K562 (cell line): ENCODE measurements around the gene MTIF3. TPM values are rescaled to one million over a fixed set of nuclear protein-coding genes. Genes with fewer than 3 reads are reported as not detected.
A peak's percentile ranks its signal among the peaks of the same experiment; 100 is the strongest.

Experiments used
- ATAC-seq: fragments of 200-7000 bp; cut with Tn5 transposase; 3 replicates; pipeline ENCODE4 v1.9.1; 2020; ENCODE audit warnings: moderate library complexity
- BruUV-seq: library from RNA; stranded (reverse); fragments of 400-500 nt; replicated peaks from 2 replicates; lab custom pipeline; 2021; lab: Mats Ljungman, UMichigan
- CTCF ChIA-PET: fragments of 300-600 bp; formaldehyde crosslinking; extraction: SDS; loops from one replicate; lab custom pipeline; 2021; ENCODE audit warnings: low intra/inter-chr PET ratio; lab: Yijun Ruan, JAX
- POLR2A ChIA-PET: fragments of 300-600, 350-650 bp; sonication (Branson Sonifier 250); formaldehyde crosslinking; extraction: SDS; loops from one replicate; lab custom pipeline; 2021; ENCODE audit warnings: antibody characterized with exemption, inconsistent platforms; lab: Yijun Ruan, JAX
- DNase-seq, 4 experiments: peaks; one replicate each; pipeline versions ENCODE4 v3.0.0 to v3.0.0-alpha.2; 2011 to 2018; ENCODE audit warnings: low spot score in 3 of 4, mixed read lengths in 3 of 4; ENCODE audit errors: extremely low read depth in 1 of 4
- FAIRE-seq: peaks from 2 replicates; lab custom pipeline; 2011; peaks lifted over from hg19 to GRCh38; lab: Jason Lieb, UNC
- H2AFZ ChIP-seq: 2 replicates; pipeline ENCODE4 v1.6.0; 2011; ENCODE audit warnings: low read depth, low read length, control low read depth, inconsistent platforms
- H3K27ac ChIP-seq: fragments of 200-600 bp; 3 replicates; pipeline ENCODE4 v1.8.0; 2011; ENCODE audit warnings: low read depth, mild to moderate bottlenecking, control low read depth, inconsistent platforms, low read length, moderate library complexity, mixed read lengths; ENCODE audit errors: extremely low read depth
- H3K27me3 ChIP-seq, 2 experiments: fragments of 300-600 bp in 1 of 2; 2 replicates in 1 of 2; 3 replicates in 1 of 2; pipeline versions ENCODE4 v1.6.0 to v1.8.0; 2011; ENCODE audit warnings: inconsistent platforms in 2 of 2, low read length in 2 of 2, mild to moderate bottlenecking in 1 of 2, mixed read lengths in 1 of 2, moderate library complexity in 1 of 2; ENCODE audit not compliant: control insufficient read depth in 2 of 2, insufficient read depth in 2 of 2
- H3K36me3 ChIP-seq: fragments of 300-600 bp; 3 replicates; pipeline ENCODE4 v1.8.0; 2011; ENCODE audit warnings: mild to moderate bottlenecking, low read length, inconsistent platforms; ENCODE audit not compliant: control insufficient read depth, insufficient read depth
- H3K4me1 ChIP-seq, 2 experiments: fragments of 200-600 bp in 1 of 2; replicated peaks in 1 of 2; 2 replicates in 1 of 2; 3 replicates in 1 of 2; pipeline versions ENCODE4 v1.5.1 to v1.8.0; 2011; ENCODE audit warnings: inconsistent platforms in 2 of 2, low read length in 2 of 2, mild to moderate bottlenecking in 1 of 2, mixed read lengths in 1 of 2, moderate library complexity in 1 of 2; ENCODE audit not compliant: control insufficient read depth in 2 of 2, insufficient read depth in 2 of 2
- H3K4me2 ChIP-seq: 2 replicates; pipeline ENCODE4 v1.6.1; 2011; ENCODE audit warnings: low read length, control low read depth, inconsistent platforms, mixed read lengths; ENCODE audit not compliant: insufficient read depth
- H3K4me3 ChIP-seq: fragments of 200-600 bp; sonication (generic), shearing (Covaris generic); 2 replicates; pipeline ENCODE4 v1.5.1; 2016; ENCODE audit warnings: control low read depth, inconsistent platforms
- H3K79me2 ChIP-seq: fragments of 200-600 bp; 3 replicates; pipeline ENCODE4 v1.8.0; 2011; ENCODE audit warnings: low read length, inconsistent platforms; ENCODE audit not compliant: control insufficient read depth, insufficient read depth
- H3K9ac ChIP-seq, 2 experiments: 2 replicates each; pipeline versions ENCODE4 v1.6.0 to v1.6.1; 2011; ENCODE audit warnings: low read depth in 2 of 2, low read length in 2 of 2, control low read depth in 1 of 2, inconsistent platforms in 1 of 2, mild to moderate bottlenecking in 1 of 2, mixed read lengths in 1 of 2; ENCODE audit not compliant: insufficient read depth in 1 of 2
- H3K9me1 ChIP-seq: one replicate; pipeline ENCODE4 v1.6.0; 2011; ENCODE audit warnings: inconsistent platforms, mild to moderate bottlenecking, low read length, moderate library complexity; ENCODE audit not compliant: control insufficient read depth, insufficient read depth
- H3K9me3 ChIP-seq: replicated peaks from 2 replicates; pipeline ENCODE4 v1.5.1; 2011; ENCODE audit warnings: low read depth, low read length, inconsistent platforms; ENCODE audit not compliant: control insufficient read depth, insufficient read depth
- H4K20me1 ChIP-seq: replicated peaks from 2 replicates; pipeline ENCODE4 v1.6.1; 2011; ENCODE audit warnings: low read length, inconsistent platforms, mixed read lengths; ENCODE audit not compliant: control insufficient read depth, insufficient read depth
- BCOR ChIP-seq: fragments of 450-650 bp; IDR thresholded peaks from 2 replicates; pipeline ENCODE4 v1.6.1; 2016
- KDM1A ChIP-seq, 2 experiments: fragments of 450-650 bp; IDR thresholded peaks; 2 replicates each; pipeline ENCODE4 v1.6.1; 2016; ENCODE audit warnings: mild to moderate bottlenecking in 2 of 2
- MAZ ChIP-seq, 2 experiments: fragments of 450-650 bp in 1 of 2; sonication (generic) in 1 of 2; formaldehyde crosslinking; IDR thresholded peaks in 1 of 2; conservative IDR thresholded peaks in 1 of 2; 2 replicates each; pipeline versions ENCODE4 v1.4.0 to v1.5.0; 2020; ENCODE audit warnings: mild to moderate bottlenecking in 1 of 2, missing genetic modification reagents in 1 of 2
- NFE2 ChIP-seq: IDR thresholded peaks from 2 replicates; pipeline ENCODE4 v1.6.1; 2014; ENCODE audit warnings: antibody characterized with exemption, low read depth
- NR1H2 ChIP-seq: sonication (generic); formaldehyde crosslinking; IDR thresholded peaks from 2 replicates; pipeline ENCODE4 v1.4.0; 2020; ENCODE audit warnings: mild to moderate bottlenecking, missing genetic modification reagents
- PTRF ChIP-seq: fragments of 450-650 bp; IDR thresholded peaks from 2 replicates; pipeline ENCODE4 v1.6.1; 2016; ENCODE audit warnings: mild to moderate bottlenecking, missing genetic modification characterization, missing compliant biosample characterization
- RBM22 ChIP-seq: fragments of 200-400 bp; formaldehyde crosslinking; IDR thresholded peaks from 2 replicates; pipeline ENCODE4 v1.6.1; 2018; ENCODE audit warnings: low read length, low read depth; ENCODE audit not compliant: poor library complexity, severe bottlenecking
- RBM25 ChIP-seq: fragments of 200-400 bp; formaldehyde crosslinking; IDR thresholded peaks from 2 replicates; pipeline ENCODE4 v1.6.1; 2018; ENCODE audit warnings: low read length, low read depth, moderate library complexity; ENCODE audit not compliant: severe bottlenecking
- TCF7 ChIP-seq: sonication (generic); IDR thresholded peaks from 2 replicates; pipeline ENCODE4 v1.6.1; 2016; ENCODE audit warnings: antibody characterized with exemption, borderline replicate concordance
- ZC3H4 ChIP-seq: sonication (generic); formaldehyde crosslinking; IDR thresholded peaks from 2 replicates; pipeline ENCODE4 v1.9.0; 2021; ENCODE audit warnings: missing genetic modification reagents, borderline replicate concordance
- ZHX1 ChIP-seq: fragments of 150-350 bp; conservative IDR thresholded peaks from 2 replicates; pipeline ENCODE4 v1.6.1; 2014; ENCODE audit warnings: low read length
- WGBS: fragments of 100-300 bp; shearing (Covaris generic); methylation state at CpG from one replicate; pipeline ENCODE4 v1.1.6; 2016; ENCODE audit warnings: low coverage, mixed read lengths; ENCODE audit not compliant: insufficient coverage; ENCODE audit errors: missing lambda C conversion rate; 5-methylcytosine and 5-hydroxymethylcytosine counted together
- in situ Hi-C: fragments of 300-500 bp; cut with MboI; formaldehyde crosslinking; loops from 4 replicates; pipeline ENCODE4 v1.15.0; 2018; ENCODE audit warnings: inconsistent platforms, mixed read lengths
- intact Hi-C: fragments of 100-400 bp; cut with micrococcal nuclease; formaldehyde crosslinking; loops from 2 replicates; pipeline ENCODE4 v1.14.2; 2022
- polyA plus RNA-seq, 8 experiments: library from polyadenylated mRNA; depleted of rRNA in 4 of 8; stranded (reverse) in 5 of 8; unstranded in 3 of 8; fragments of >200 nt; fragmentation: Nextera tagmentation in 2 of 8; fragmentation: Illumina TruSeq in 1 of 8; extraction: Ambion mirVana in 2 of 8; extraction: Trizol in 1 of 8; gene quantifications; 2 replicates each; pipeline versions ENCODE4 v1.2.1 to v1.2.3, GENCODE V29; 2011 to 2014; ENCODE audit warnings: inconsistent platforms in 1 of 8, missing spikeins in 1 of 8
- total RNA-seq, 7 experiments: library from RNA; depleted of rRNA in 6 of 7; stranded (reverse); fragments of >200 nt in 6 of 7; fragmentation: Illumina TruSeq in 2 of 7; extraction: Trizol in 2 of 7; gene quantifications; 2 replicates each; pipeline versions ENCODE4 v1.2.1 to v1.2.3, GENCODE V29; 2011 to 2021; ENCODE audit warnings: low replicate concordance in 1 of 7
- TF ChIP-seq, protein P1 (sequence below): fragments of 450-650 bp; IDR thresholded peaks from 2 replicates; pipeline ENCODE4 v1.6.1; 2017; ENCODE audit warnings: antibody characterized with exemption, mild to moderate bottlenecking
- TF ChIP-seq, protein P2 (sequence below): IDR thresholded peaks from 2 replicates; pipeline ENCODE4 v1.6.1; 2016; ENCODE audit warnings: missing genetic modification characterization, missing compliant biosample characterization

The MTIF3 gene
- total and polyA plus RNA-seq, 9 of the 15 experiments (the other 6 are each of a cell fraction or from before 2014, with no cell fraction given), result 23.5 to 73.6 (median 45.2) TPM

DNA sequence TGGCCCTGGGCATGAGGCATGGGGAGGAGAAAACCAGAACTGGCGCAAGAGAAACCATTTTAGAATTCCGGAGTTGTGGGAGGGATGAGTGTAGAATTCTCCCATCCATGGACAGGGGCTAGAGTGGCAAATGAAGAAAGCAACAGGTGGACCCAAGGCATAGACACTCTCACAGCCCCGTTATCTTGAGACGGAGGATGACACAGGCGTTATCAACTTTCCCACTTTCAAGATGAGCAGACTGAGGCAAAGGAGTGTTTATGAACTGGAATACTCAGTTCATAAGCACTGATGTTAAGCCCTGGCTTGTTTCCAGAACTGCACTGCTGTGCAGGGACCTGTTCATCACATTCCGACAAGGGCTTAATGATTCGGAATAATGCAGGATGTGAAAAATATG lies 27.0 kb downstream of the MTIF3 start:
- 52% methylated on average over 6 of the region's 7 CpGs for WGBS
- no peak for ATAC-seq

More for the DNA sequence above, 27.0 kb downstream of the MTIF3 start:
- H3K4me2 ChIP-seq, result no peak overlapping the region
- ChIA-PET POLR2A (no interaction called here), CTCF (no interaction called here)
- no peak overlapping the region for H3K9ac ChIP-seq
- TF ChIP-seq, protein P1, sequence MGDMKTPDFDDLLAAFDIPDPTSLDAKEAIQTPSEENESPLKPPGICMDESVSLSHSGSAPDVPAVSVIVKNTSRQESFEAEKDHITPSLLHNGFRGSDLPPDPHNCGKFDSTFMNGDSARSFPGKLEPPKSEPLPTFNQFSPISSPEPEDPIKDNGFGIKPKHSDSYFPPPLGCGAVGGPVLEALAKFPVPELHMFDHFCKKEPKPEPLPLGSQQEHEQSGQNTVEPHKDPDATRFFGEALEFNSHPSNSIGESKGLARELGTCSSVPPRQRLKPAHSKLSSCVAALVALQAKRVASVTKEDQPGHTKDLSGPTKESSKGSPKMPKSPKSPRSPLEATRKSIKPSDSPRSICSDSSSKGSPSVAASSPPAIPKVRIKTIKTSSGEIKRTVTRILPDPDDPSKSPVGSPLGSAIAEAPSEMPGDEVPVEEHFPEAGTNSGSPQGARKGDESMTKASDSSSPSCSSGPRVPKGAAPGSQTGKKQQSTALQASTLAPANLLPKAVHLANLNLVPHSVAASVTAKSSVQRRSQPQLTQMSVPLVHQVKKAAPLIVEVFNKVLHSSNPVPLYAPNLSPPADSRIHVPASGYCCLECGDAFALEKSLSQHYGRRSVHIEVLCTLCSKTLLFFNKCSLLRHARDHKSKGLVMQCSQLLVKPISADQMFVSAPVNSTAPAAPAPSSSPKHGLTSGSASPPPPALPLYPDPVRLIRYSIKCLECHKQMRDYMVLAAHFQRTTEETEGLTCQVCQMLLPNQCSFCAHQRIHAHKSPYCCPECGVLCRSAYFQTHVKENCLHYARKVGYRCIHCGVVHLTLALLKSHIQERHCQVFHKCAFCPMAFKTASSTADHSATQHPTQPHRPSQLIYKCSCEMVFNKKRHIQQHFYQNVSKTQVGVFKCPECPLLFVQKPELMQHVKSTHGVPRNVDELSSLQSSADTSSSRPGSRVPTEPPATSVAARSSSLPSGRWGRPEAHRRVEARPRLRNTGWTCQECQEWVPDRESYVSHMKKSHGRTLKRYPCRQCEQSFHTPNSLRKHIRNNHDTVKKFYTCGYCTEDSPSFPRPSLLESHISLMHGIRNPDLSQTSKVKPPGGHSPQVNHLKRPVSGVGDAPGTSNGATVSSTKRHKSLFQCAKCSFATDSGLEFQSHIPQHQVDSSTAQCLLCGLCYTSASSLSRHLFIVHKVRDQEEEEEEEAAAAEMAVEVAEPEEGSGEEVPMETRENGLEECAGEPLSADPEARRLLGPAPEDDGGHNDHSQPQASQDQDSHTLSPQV, result 0 out of 2 replicates have a peak, but pooled peaks have one; percentile 32
- no peak for TF ChIP-seq ZHX1
- no peak for TF ChIP-seq TCF7
- TF ChIP-seq RBM22, result no peak
- no peak for TF ChIP-seq ZC3H4 (CRISPR knock-in tag)
- 0 out of 2 replicates have a peak, but pooled peaks have one; percentile 17 for TF ChIP-seq NFE2
- TF ChIP-seq KDM1A (IDR thresholded peaks at IDR 0.05), result peak; percentile 35 to 57; a peak in 2 of 4 replicates
- TF ChIP-seq MAZ (CRISPR knock-in tag; conservative IDR thresholded peaks at IDR 0.05 in 1 of 2, IDR thresholded peaks at IDR 0.05 in 1 of 2), result no peak
- no peak for TF ChIP-seq PTRF (tag)
- TF ChIP-seq, protein P2, sequence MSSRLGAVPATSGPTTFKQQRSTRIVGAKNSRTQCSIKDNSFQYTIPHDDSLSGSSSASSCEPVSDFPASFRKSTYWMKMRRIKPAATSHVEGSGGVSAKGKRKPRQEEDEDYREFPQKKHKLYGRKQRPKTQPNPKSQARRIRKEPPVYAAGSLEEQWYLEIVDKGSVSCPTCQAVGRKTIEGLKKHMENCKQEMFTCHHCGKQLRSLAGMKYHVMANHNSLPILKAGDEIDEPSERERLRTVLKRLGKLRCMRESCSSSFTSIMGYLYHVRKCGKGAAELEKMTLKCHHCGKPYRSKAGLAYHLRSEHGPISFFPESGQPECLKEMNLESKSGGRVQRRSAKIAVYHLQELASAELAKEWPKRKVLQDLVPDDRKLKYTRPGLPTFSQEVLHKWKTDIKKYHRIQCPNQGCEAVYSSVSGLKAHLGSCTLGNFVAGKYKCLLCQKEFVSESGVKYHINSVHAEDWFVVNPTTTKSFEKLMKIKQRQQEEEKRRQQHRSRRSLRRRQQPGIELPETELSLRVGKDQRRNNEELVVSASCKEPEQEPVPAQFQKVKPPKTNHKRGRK (tag), result no peak
- no peak for TF ChIP-seq NR1H2 (CRISPR knock-in tag)
- TF ChIP-seq BCOR, result peak; percentile 70
- TF ChIP-seq RBM25, result peak; percentile 54
- H3K27ac ChIP-seq, result no peak overlapping the region
- peak overlapping the region; percentile 27; the same call in 1 of the 2 replicates for H2AFZ ChIP-seq
- peaks cover 21% of the 10 kb centered on the region for H3K36me3 ChIP-seq
- BruUV-seq, result no TSS peak
- no peak overlapping the region for H3K4me3 ChIP-seq
- in situ Hi-C loops, result no loop called here
- DNase-seq (peak in 2 of 4 experiments; percentile 14 to 25), FAIRE-seq (peak; percentile 70)
- peaks cover 42% of the 10 kb centered on the region for H3K79me2 ChIP-seq
- H3K27me3 ChIP-seq, result no peaks in the 10 kb centered on the region
- no peaks in the 10 kb centered on the region for H3K9me1 ChIP-seq
- H3K9me3 ChIP-seq, result 0 out of 2 replicates have a peak, but pooled peaks cover 3% of the 10 kb centered on the region
- H3K4me1 ChIP-seq, result peaks cover 31 to 44% of the 10 kb centered on the region in 2 experiments
- intact Hi-C loops, result no loop called here
- peaks cover 3% of the 10 kb centered on the region; the same call in 1 of the 2 replicates for H4K20me1 ChIP-seq
